HCT116 (cell line): Measurements from ENCODE around the gene PCGF5. TPM values are rescaled to one million over a fixed set of nuclear protein-coding genes. Genes with fewer than 3 reads are reported as not detected.

Experiments
- ATAC-seq: fragments of 200-7000 bp; cut with Tn5 transposase; 2 replicates; pipeline ENCODE4 v1.9.1; 2020; ENCODE audit warnings: mild to moderate bottlenecking, moderate library complexity
- BruUV-seq: library from RNA; stranded (reverse); fragments of 400-500 nt; replicated peaks from 2 replicates; lab custom pipeline; 2021; lab: Mats Ljungman, UMichigan
- CTCF ChIA-PET: fragments of 300-600 bp; sonication (Branson Sonifier 250); formaldehyde crosslinking; loops from one replicate; lab custom pipeline; 2021; ENCODE audit warnings: antibody characterized with exemption; lab: Charles Lee
- POLR2A ChIA-PET: fragments of 300-600, 350-600 bp; sonication (Branson Sonifier 250); formaldehyde crosslinking; loops from one replicate; lab custom pipeline; 2021; ENCODE audit warnings: antibody characterized with exemption; lab: Charles Lee
- RAD21 ChIA-PET, 2 experiments: fragments of 300-600 bp; sonication (Branson Sonifier 250); formaldehyde crosslinking; loops; one replicate each; lab custom pipeline; 2023; ENCODE audit warnings: low total read pairs in 2 of 2; ENCODE audit not compliant: uncharacterized antibody in 2 of 2, unreplicated experiment in 2 of 2, low non-redundant PET in 1 of 2; lab: Charles Lee
- DNase-seq: peaks from one replicate; pipeline ENCODE4 v3.0.0-alpha.2; 2010; ENCODE audit warnings: low read depth, low spot score
- H2AFZ ChIP-seq: fragments of 200-600 bp; shearing (Covaris generic), sonication (generic); 2 replicates; pipeline ENCODE4 v1.6.1; 2017; ENCODE audit warnings: low read depth, mixed run types, mixed read lengths, antibody characterized with exemption, low read length; ENCODE audit not compliant: poor library complexity, severe bottlenecking
- H3K27ac ChIP-seq: 2 replicates; pipeline ENCODE4 v1.5.1; 2012; ENCODE audit warnings: low read depth, low read length
- H3K27me3 ChIP-seq: fragments of 200-600 bp; sonication (generic); 2 replicates; pipeline ENCODE4 v1.6.1; 2016; ENCODE audit warnings: mixed run types, low read length, mixed read lengths; ENCODE audit not compliant: insufficient read depth
- H3K36me3 ChIP-seq, 2 experiments: fragments of 200-500 bp in 1 of 2; fragments of 200-600 bp in 1 of 2; sonication (Bioruptor generic) in 1 of 2; sonication (generic) in 1 of 2; 2 replicates each; pipeline versions ENCODE4 v1.5.1 to v1.6.1; 2014 to 2016; ENCODE audit warnings: low read length in 2 of 2, inconsistent platforms in 1 of 2, mixed read lengths in 1 of 2, mixed run types in 1 of 2; ENCODE audit not compliant: insufficient read depth in 2 of 2, control insufficient read depth in 1 of 2
- H3K4me1 ChIP-seq, 2 experiments: fragments of 200-600 bp in 1 of 2; sonication (generic) in 1 of 2; 2 replicates each; pipeline versions ENCODE4 v1.5.1 to v1.6.1; 2012 to 2017; ENCODE audit warnings: low read length in 2 of 2, inconsistent platforms in 1 of 2, mild to moderate bottlenecking in 1 of 2, mixed read lengths in 1 of 2, mixed run types in 1 of 2, moderate library complexity in 1 of 2; ENCODE audit not compliant: insufficient read depth in 2 of 2, control insufficient read depth in 1 of 2
- H3K4me2 ChIP-seq: fragments of 200-600 bp; sonication (generic); 2 replicates; pipeline ENCODE4 v1.6.1; 2017; ENCODE audit warnings: mixed run types, low read length, mixed read lengths
- H3K4me3 ChIP-seq, 2 experiments: fragments of 200-600 bp in 1 of 2; sonication (generic) in 1 of 2; replicated peaks in 1 of 2; 2 replicates each; pipeline ENCODE4 v1.5.1; 2011 to 2016; ENCODE audit warnings: low read length in 2 of 2, control low read depth in 1 of 2, low read depth in 1 of 2, mild to moderate bottlenecking in 1 of 2, mixed read lengths in 1 of 2, mixed run types in 1 of 2
- H3K79me2 ChIP-seq: fragments of 200-600 bp; sonication (generic); 2 replicates; pipeline ENCODE4 v1.6.1; 2017; ENCODE audit warnings: mild to moderate bottlenecking, mixed run types, low read length, moderate library complexity, mixed read lengths; ENCODE audit not compliant: insufficient read depth
- H3K9ac ChIP-seq: fragments of 200-600 bp; sonication (generic); 2 replicates; pipeline ENCODE4 v1.6.1; 2016; ENCODE audit warnings: low read length, mixed read lengths
- H3K9me2 ChIP-seq: fragments of 200-600 bp; sonication (generic), shearing (Covaris generic); 2 replicates; pipeline ENCODE4 v1.6.1; 2017; ENCODE audit warnings: mixed run types, mild to moderate bottlenecking, moderate library complexity; ENCODE audit not compliant: insufficient read depth
- H3K9me3 ChIP-seq, 2 experiments: fragments of 200-500 bp in 1 of 2; fragments of 200-600 bp in 1 of 2; sonication (Bioruptor generic) in 1 of 2; sonication (generic) in 1 of 2; 2 replicates each; pipeline ENCODE4 v1.6.1; 2014 to 2017; ENCODE audit warnings: low read length in 2 of 2, mixed read lengths in 2 of 2, inconsistent platforms in 1 of 2, low read depth in 1 of 2, mild to moderate bottlenecking in 1 of 2, mixed run types in 1 of 2, moderate library complexity in 1 of 2; ENCODE audit not compliant: control insufficient read depth in 1 of 2, insufficient read depth in 1 of 2
- H4K20me1 ChIP-seq: fragments of 200-600 bp; sonication (generic), shearing (Covaris generic); 2 replicates; pipeline ENCODE4 v1.6.1; 2017; ENCODE audit warnings: mixed run types, mild to moderate bottlenecking, moderate library complexity; ENCODE audit not compliant: insufficient read depth
- ATF3 ChIP-seq: IDR thresholded peaks from 2 replicates; pipeline ENCODE4 v1.6.1; 2012
- CEBPB ChIP-seq: IDR thresholded peaks from 2 replicates; pipeline ENCODE4 v1.6.1; 2012; ENCODE audit warnings: low read depth
- ELF1 ChIP-seq: IDR thresholded peaks from 2 replicates; pipeline ENCODE4 v1.6.1; 2012; ENCODE audit warnings: low read depth, borderline replicate concordance
- EZH2 ChIP-seq: fragments of 200-600 bp; sonication (generic); IDR thresholded peaks from 2 replicates; pipeline ENCODE4 v1.6.1; 2017; ENCODE audit warnings: antibody characterized with exemption, mixed run types
- EZH2phosphoT487 ChIP-seq: fragments of 200-600 bp; IDR thresholded peaks from 2 replicates; pipeline ENCODE4 v1.6.1; 2018; ENCODE audit warnings: antibody characterized with exemption, borderline replicate concordance
- FOSL1 ChIP-seq: IDR thresholded peaks from 2 replicates; pipeline ENCODE4 v1.6.1; 2012; ENCODE audit warnings: low read depth
- MAX ChIP-seq: IDR thresholded peaks from 2 replicates; pipeline ENCODE4 v1.6.1; 2012
- REST ChIP-seq: IDR thresholded peaks from 2 replicates; pipeline ENCODE4 v1.6.1; 2012; ENCODE audit warnings: low read depth
- SRF ChIP-seq: IDR thresholded peaks from 2 replicates; pipeline ENCODE4 v1.6.1; 2012; ENCODE audit warnings: low read depth
- ZFX ChIP-seq: fragments of 450-650 bp; IDR thresholded peaks from 2 replicates; pipeline ENCODE4 v1.6.1; 2017
- ZNF274 ChIP-seq: fragments of 200-500 bp; sonication (Bioruptor generic); IDR thresholded peaks from 2 replicates; pipeline ENCODE4 v1.6.1; 2014; ENCODE audit warnings: mild to moderate bottlenecking, low read depth, low read length, inconsistent platforms
- intact Hi-C: fragments of 100-400 bp; cut with micrococcal nuclease; formaldehyde crosslinking; loops from 2 replicates; pipeline ENCODE4 v1.10.0; 2022
- total RNA-seq: library from RNA; stranded (reverse); gene quantifications from one replicate; pipeline ENCODE4 v1.2.1, GENCODE V29; 2021; ENCODE audit not compliant: unreplicated experiment

PCGF5 gene
- total RNA-seq, 1 experiment from 2014 or later: 27.5 TPM

GRCh38 chr10:91307489-91307888 is 87.0 kb downstream of the PCGF5 start:
- Histone ChIP-seq H3K36me3 (no peaks in the 10 kb centered on the region), H3K27me3 (0 out of 2 replicates have a peak, but pooled peaks cover 6% of the 10 kb centered on the region), H3K4me2 (no peak overlapping the region), H3K27ac (no peak overlapping the region), H4K20me1 (no peaks in the 10 kb centered on the region), H3K4me1 (no peaks in the 10 kb centered on the region), H3K9me3 (no peaks in the 10 kb centered on the region), H3K4me3 (no peak overlapping the region), H3K79me2 (no peaks in the 10 kb centered on the region), H3K9me2 (no peaks in the 10 kb centered on the region), H2AFZ (no peak overlapping the region), H3K9ac (no peak overlapping the region)
- TF ChIP-seq ATF3 (no peak), EZH2 (no peak), ELF1 (no peak), REST (no peak), FOSL1 (no peak), ZFX (no peak), CEBPB (no peak), MAX (no peak), SRF (no peak), ZNF274 (no peak), EZH2phosphoT487 (no peak)
- ATAC-seq (no peak), DNase-seq (no peak)
- ChIA-PET RAD21 (interaction anchor here in 1 of 2 experiments (1.3 kb wide), 1 partner anchor 9 kb away, joined by 3 read pairs; no protein-coding TSS in a partner anchor), POLR2A (no interaction called here), CTCF (interaction anchor here (1.5 to 2.4 kb wide), 2 partner anchors 9 to 11 kb away, joined by 5 to 8 read pairs; no protein-coding TSS in a partner anchor)
- intact Hi-C loops: no loop called here
- BruUV-seq: no TSS peak
